RWPE2 (cell line): ENCODE results near the gene ERBB2.

Experiments used
- ATAC-seq: fragments of 200-7000 bp; cut with Tn5 transposase; 3 replicates; pipeline ENCODE4 v1.9.1; 2021; ENCODE audit warnings: low read depth
- DNase-seq: peaks from one replicate; pipeline ENCODE4 v3.0.0-alpha.2; 2020; ENCODE audit warnings: low spot score
- H3K27ac ChIP-seq: fragments of 450-650 bp; 2 replicates; pipeline ENCODE4 v1.5.1; 2017; ENCODE audit warnings: mild to moderate bottlenecking; ENCODE audit not compliant: poor library complexity, severe bottlenecking
- H3K27me3 ChIP-seq: fragments of 250-450 bp; sonication (Bioruptor Pico); 2 replicates; pipeline ENCODE4 v1.5.1; 2021; ENCODE audit warnings: mild to moderate bottlenecking, moderate library complexity; ENCODE audit not compliant: insufficient read depth, poor library complexity, severe bottlenecking
- H3K36me3 ChIP-seq: fragments of 250-450 bp; sonication (Bioruptor Pico); 2 replicates; pipeline ENCODE4 v1.5.1; 2020; ENCODE audit warnings: low read depth, mild to moderate bottlenecking, moderate library complexity
- H3K4me1 ChIP-seq: fragments of 250-450 bp; sonication (Bioruptor Pico); 2 replicates; pipeline ENCODE4 v1.5.1; 2021; ENCODE audit warnings: mild to moderate bottlenecking, moderate library complexity; ENCODE audit not compliant: insufficient read depth, poor library complexity, severe bottlenecking
- H3K4me3 ChIP-seq: fragments of 250-450 bp; sonication (Bioruptor Pico); 2 replicates; pipeline ENCODE4 v1.5.1; 2021; ENCODE audit warnings: mild to moderate bottlenecking, moderate library complexity; ENCODE audit not compliant: severe bottlenecking
- H3K9me3 ChIP-seq: fragments of 250-450 bp; sonication (Bioruptor Pico); 2 replicates; pipeline ENCODE4 v1.5.1; 2021; ENCODE audit warnings: mild to moderate bottlenecking, moderate library complexity; ENCODE audit not compliant: severe bottlenecking
- TF ChIP-seq, protein P1 (sequence below): fragments of 450-650 bp; IDR thresholded peaks from one replicate; pipeline ENCODE4 v1.5.1; 2017; ENCODE audit warnings: mild to moderate bottlenecking, moderate library complexity; ENCODE audit not compliant: poor library complexity, severe bottlenecking

The ERBB2 gene

DNA sequence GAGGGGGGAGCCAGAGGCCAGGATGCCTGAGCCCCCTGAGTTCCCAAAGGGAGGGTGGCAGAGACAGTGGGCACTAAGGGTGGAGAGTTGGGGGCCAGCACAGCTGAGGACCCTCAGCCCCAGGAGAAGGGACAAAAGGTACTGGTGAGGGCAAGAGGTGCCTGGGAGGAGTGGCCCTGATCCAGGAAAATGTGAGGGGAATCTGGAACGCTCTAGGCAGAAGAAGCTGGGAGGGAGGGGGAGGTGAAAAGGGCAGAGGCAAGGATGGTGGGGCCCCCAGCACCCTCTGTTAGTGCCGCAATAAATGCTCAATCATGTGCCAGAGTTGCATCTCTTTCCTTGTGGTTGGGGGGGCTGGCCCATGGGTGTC, 33.6 kb upstream of the ERBB2 start:
- H3K9me3 ChIP-seq, result no peaks in the 10 kb centered on the region
- ATAC-seq (no peak), DNase-seq (no peak)
- no peaks in the 10 kb centered on the region for H3K36me3 ChIP-seq
- no peak overlapping the region for H3K27ac ChIP-seq
- H3K4me1 ChIP-seq, result no peaks in the 10 kb centered on the region
- peaks cover 4% of the 10 kb centered on the region for H3K27me3 ChIP-seq
- H3K4me3 ChIP-seq, result no peak overlapping the region
- TF ChIP-seq, protein P1, sequence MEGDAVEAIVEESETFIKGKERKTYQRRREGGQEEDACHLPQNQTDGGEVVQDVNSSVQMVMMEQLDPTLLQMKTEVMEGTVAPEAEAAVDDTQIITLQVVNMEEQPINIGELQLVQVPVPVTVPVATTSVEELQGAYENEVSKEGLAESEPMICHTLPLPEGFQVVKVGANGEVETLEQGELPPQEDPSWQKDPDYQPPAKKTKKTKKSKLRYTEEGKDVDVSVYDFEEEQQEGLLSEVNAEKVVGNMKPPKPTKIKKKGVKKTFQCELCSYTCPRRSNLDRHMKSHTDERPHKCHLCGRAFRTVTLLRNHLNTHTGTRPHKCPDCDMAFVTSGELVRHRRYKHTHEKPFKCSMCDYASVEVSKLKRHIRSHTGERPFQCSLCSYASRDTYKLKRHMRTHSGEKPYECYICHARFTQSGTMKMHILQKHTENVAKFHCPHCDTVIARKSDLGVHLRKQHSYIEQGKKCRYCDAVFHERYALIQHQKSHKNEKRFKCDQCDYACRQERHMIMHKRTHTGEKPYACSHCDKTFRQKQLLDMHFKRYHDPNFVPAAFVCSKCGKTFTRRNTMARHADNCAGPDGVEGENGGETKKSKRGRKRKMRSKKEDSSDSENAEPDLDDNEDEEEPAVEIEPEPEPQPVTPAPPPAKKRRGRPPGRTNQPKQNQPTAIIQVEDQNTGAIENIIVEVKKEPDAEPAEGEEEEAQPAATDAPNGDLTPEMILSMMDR, result no peak

DNA sequence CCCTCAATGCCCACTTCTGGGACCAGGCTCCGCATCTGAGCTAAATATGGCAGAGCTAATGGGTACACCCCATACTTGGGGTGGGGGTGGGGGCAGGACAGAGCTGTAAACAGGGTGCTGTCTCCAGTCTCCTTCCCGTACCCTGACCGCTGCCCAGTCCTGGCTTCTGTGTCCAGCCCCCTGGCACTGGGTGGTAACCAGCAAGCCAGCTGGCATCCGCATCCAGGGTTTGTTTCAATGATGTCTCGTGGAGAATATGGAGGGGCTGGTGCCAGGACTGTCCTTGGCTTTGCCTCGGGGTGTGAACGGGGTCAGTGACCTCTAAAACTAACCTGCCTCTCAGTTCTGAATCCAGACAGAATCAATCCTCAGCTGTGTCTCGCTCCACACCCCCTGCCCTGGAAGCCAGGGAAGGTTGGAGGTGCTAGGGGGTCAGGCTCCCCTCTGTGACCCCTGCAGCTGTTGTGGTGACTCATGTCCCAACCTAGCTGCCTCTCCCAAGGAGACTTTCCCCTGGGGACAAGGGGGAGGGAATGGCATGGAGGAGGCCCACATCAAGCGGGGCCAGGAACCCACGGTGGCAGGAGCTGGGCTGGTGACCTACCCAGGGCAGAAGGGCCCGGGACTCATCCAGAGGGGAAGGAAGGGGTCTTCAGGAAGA, 33.1 kb upstream of the ERBB2 start:
- Histone ChIP-seq H3K27ac (no peak overlapping the region), H3K27me3 (peaks cover 4% of the 10 kb centered on the region), H3K9me3 (no peaks in the 10 kb centered on the region), H3K4me3 (no peak overlapping the region), H3K36me3 (no peaks in the 10 kb centered on the region), H3K4me1 (no peaks in the 10 kb centered on the region)
- TF ChIP-seq, protein P1, result no peak
- ATAC-seq (no peak), DNase-seq (peak; percentile 51)

DNA sequence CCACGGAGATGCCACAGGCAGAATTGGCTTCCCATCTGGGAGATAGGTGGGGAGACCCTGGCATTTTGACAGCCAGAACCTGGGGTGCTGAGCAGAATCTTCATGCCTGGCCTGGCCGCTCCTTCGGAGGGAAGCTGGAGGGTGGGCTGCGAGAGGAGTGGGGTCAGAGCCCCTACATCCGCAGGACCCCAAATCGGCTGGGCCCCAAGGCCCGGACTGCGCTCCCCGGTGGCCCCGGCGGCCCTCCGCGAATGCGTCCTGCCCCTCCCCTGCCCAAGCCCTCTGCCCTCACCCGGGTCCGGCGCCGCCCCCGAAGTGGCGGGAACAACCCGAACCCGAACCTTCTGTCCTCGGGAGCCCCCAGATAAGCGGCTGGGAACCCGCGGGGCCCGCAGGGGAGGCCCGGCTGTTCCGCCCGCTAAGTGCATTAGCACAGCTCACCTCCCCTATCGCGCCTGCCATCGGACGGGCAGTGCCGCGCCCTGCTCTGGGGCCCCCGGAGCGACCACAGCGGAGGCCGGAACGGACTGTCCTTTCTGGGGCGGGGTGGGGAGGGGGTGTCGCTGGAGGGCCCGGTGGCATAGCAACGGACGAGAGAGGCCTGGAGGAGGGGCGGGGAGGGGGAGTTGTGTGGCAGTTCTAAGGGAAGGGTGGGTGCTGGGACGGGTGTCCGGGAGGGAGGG, 32.5 kb upstream of the ERBB2 start:
- TF ChIP-seq, protein P1, result no peak
- no peaks in the 10 kb centered on the region for H3K36me3 ChIP-seq
- no peaks in the 10 kb centered on the region for H3K9me3 ChIP-seq
- DNase-seq (peak; percentile 49), ATAC-seq (no peak)
- H3K4me1 ChIP-seq, result no peaks in the 10 kb centered on the region
- no peak overlapping the region for H3K27ac ChIP-seq
- no peak overlapping the region for H3K4me3 ChIP-seq
- peaks cover 4% of the 10 kb centered on the region for H3K27me3 ChIP-seq

DNA sequence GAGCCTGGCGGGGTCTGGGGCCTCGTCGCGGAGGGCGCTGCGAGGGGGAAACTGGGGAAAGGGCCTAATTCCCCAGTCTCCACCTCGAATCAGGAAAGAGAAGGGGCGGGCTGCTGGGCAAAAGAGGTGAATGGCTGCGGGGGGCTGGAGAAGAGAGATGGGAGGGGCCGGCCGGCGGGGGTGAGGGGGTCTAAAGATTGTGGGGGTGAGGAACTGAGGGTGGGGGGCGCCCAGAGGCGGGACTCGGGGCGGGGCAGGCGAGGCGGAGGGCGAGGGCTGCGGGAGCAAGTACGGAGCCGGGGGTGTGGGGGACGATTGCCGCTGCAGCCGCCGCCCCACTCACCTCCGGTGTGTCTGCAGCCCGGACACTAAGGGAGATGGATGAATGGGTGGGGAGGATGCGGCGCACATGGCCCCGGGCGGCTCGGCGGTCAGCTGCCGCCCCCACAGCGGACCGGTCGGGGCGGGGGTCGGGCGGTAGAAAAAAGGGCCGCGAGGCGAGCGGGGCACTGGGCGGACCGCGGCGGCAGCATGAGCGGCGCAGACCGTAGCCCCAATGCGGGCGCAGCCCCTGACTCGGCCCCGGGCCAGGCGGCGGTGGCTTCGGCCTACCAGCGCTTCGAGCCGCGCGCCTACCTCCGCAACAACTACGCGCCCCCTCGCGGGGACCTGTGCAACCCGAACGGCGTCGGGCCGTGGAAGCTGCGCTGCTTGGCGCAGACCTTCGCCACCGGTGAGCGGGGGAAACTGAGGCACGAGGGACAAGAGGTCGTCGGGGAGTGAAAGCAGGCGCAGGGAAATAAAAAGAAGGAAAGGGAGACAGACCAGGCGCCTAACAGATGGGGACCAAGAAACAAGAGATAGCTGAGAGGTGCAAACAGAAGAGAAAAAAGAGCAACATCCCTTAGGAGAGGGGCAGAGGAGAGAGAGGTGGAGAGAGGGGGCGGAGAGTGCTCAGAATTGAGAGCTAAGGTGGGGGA, 31.6 kb upstream of the ERBB2 start, which contains the start of gene PNMT:
Gene PNMT, plus strand, starts transcription at position 509 of the 980 bp plus-strand sequence. Its CDS starts 23 bp downstream, at position 532.
- ATAC-seq, result peak; percentile 34; the same call in 1 of the 3 replicates

More for the DNA sequence above, 31.6 kb upstream of the ERBB2 start, which contains the start of gene PNMT:
- peaks cover 4% of the 10 kb centered on the region for H3K27me3 ChIP-seq
- H3K4me1 ChIP-seq, result no peaks in the 10 kb centered on the region
- H3K4me3 ChIP-seq, result peak within 1 kb of the TSS; percentile 20
- TF ChIP-seq, protein P1, result peak; percentile 75
- DNase-seq, result peak; percentile 44
- no peaks in the 10 kb centered on the region for H3K9me3 ChIP-seq
- H3K36me3 ChIP-seq, result no peaks in the 10 kb centered on the region
- H3K27ac ChIP-seq, result no peak within 1 kb of the TSS
